HepG2 (cell line): Measurements from ENCODE around the gene WDR45B. TPM values are rescaled to one million over a fixed set of nuclear protein-coding genes. Genes with fewer than 3 reads are reported as not detected.

Source experiments
- ATAC-seq: fragments of 200-7000 bp; cut with Tn5 transposase; 3 replicates; pipeline ENCODE4 v1.9.1; 2020; ENCODE audit warnings: mild to moderate bottlenecking, moderate library complexity
- BruUV-seq: library from RNA; stranded (reverse); fragments of 400-500 nt; replicated peaks from 2 replicates; lab custom pipeline; 2021; lab: Mats Ljungman, UMichigan
- CTCF ChIA-PET: fragments of 300-600 bp; formaldehyde crosslinking; extraction: SDS; loops from one replicate; lab custom pipeline; 2021; ENCODE audit warnings: low total read pairs, inconsistent platforms, low intra/inter-chr PET ratio; lab: Yijun Ruan, JAX
- POLR2A ChIA-PET: fragments of 350-600 bp; sonication (Branson Sonifier 250); formaldehyde crosslinking; loops from one replicate; lab custom pipeline; 2020; ENCODE audit warnings: antibody characterized with exemption, inconsistent platforms; lab: Yijun Ruan, JAX
- DNase-seq: peaks from one replicate; pipeline ENCODE4 v3.0.0-alpha.2; 2015; ENCODE audit warnings: low spot score
- FAIRE-seq: peaks from 3 replicates; lab custom pipeline; 2011; peaks lifted over from hg19 to GRCh38; lab: Jason Lieb, UNC
- H2AFZ ChIP-seq: one replicate; pipeline ENCODE4 v1.6.1; 2011; ENCODE audit warnings: low read length, inconsistent platforms
- H3K27ac ChIP-seq: fragments of 300-600 bp; 3 replicates; pipeline ENCODE4 v1.8.0; 2011; ENCODE audit warnings: mixed run types, mild to moderate bottlenecking, mixed read lengths, low read length, inconsistent platforms; ENCODE audit not compliant: insufficient read depth; ENCODE audit errors: extremely low read length
- H3K27me3 ChIP-seq, 2 experiments: fragments of 200-600 bp in 1 of 2; 2 replicates in 1 of 2; 3 replicates in 1 of 2; pipeline versions ENCODE4 v1.6.0 to v1.8.0; 2011; ENCODE audit warnings: low read length in 2 of 2, mild to moderate bottlenecking in 2 of 2, moderate library complexity in 2 of 2, inconsistent platforms in 1 of 2; ENCODE audit not compliant: insufficient read depth in 2 of 2, control insufficient read depth in 1 of 2
- H3K36me3 ChIP-seq, 2 experiments: fragments of 200-600 bp in 1 of 2; replicated peaks in 1 of 2; 2 replicates in 1 of 2; 3 replicates in 1 of 2; pipeline versions ENCODE4 v1.5.1 to v1.8.0; 2011; ENCODE audit warnings: low read length in 2 of 2, inconsistent platforms in 1 of 2; ENCODE audit not compliant: insufficient read depth in 2 of 2, control insufficient read depth in 1 of 2
- H3K4me1 ChIP-seq: 2 replicates; pipeline ENCODE4 v1.5.1; 2012; ENCODE audit warnings: low read length, inconsistent platforms; ENCODE audit not compliant: insufficient read depth
- H3K4me2 ChIP-seq: 2 replicates; pipeline ENCODE4 v1.6.0; 2011; ENCODE audit warnings: low read depth, low read length, inconsistent platforms
- H3K4me3 ChIP-seq, 3 experiments: fragments of 200-600 bp in 1 of 3; sonication (generic), shearing (Covaris generic) in 1 of 3; replicated peaks in 1 of 3; 2 replicates each; pipeline ENCODE4 v1.5.1; 2011 to 2016; ENCODE audit warnings: low read length in 3 of 3, inconsistent platforms in 2 of 3, low read depth in 2 of 3, mild to moderate bottlenecking in 2 of 3, control low read depth in 1 of 3, mixed read lengths in 1 of 3; ENCODE audit not compliant: insufficient read depth in 1 of 3
- H3K79me2 ChIP-seq: one replicate; pipeline ENCODE4 v1.6.1; 2011; ENCODE audit warnings: low read length, inconsistent platforms; ENCODE audit not compliant: insufficient read depth
- H3K9ac ChIP-seq: 2 replicates; pipeline ENCODE4 v1.6.0; 2011; ENCODE audit warnings: mild to moderate bottlenecking, low read depth, low read length, inconsistent platforms; ENCODE audit not compliant: insufficient read depth
- H3K9me3 ChIP-seq: 2 replicates; pipeline ENCODE4 v1.5.1; 2012; ENCODE audit warnings: mild to moderate bottlenecking, low read length
- H4K20me1 ChIP-seq: 2 replicates; pipeline ENCODE4 v1.6.0; 2011; ENCODE audit warnings: inconsistent platforms, mild to moderate bottlenecking, low read length, moderate library complexity; ENCODE audit not compliant: insufficient read depth
- ZBTB44 ChIP-seq: sonication (generic); formaldehyde crosslinking; IDR thresholded peaks from 2 replicates; pipeline ENCODE4 v1.4.0; 2020; ENCODE audit warnings: missing genetic modification reagents
- ZFP1 ChIP-seq: IDR thresholded peaks from 2 replicates; pipeline ENCODE4 v1.6.1; 2016
- ZMYM4 ChIP-seq: sonication (generic); formaldehyde crosslinking; IDR thresholded peaks from 2 replicates; pipeline ENCODE4 v1.8.1; 2023; ENCODE audit warnings: mild to moderate bottlenecking, missing genetic modification reagents
- ZNF672 ChIP-seq: sonication (generic); formaldehyde crosslinking; IDR thresholded peaks from 2 replicates; pipeline ENCODE4 v1.8.1; 2022; ENCODE audit warnings: missing genetic modification reagents
- ZNF800 ChIP-seq: sonication (generic); formaldehyde crosslinking; IDR thresholded peaks from 2 replicates; pipeline ENCODE4 v1.4.0; 2020; ENCODE audit warnings: missing genetic modification reagents
- WGBS: methylation state at CpG from one replicate; pipeline ENCODE4 v1.1.6; 2017; ENCODE audit warnings: low lambda C conversion rate; 5-methylcytosine and 5-hydroxymethylcytosine counted together
- in situ Hi-C: cut with HindIII; loops from 2 replicates; pipeline ENCODE4 v1.10.0; 2017; ENCODE audit warnings: low pct_unique_long_range_greater_than_20kb; ENCODE audit not compliant: extremely low pct_ligation_motif_present
- intact Hi-C: fragments of 100-400 bp; cut with micrococcal nuclease; formaldehyde crosslinking; loops from one replicate; pipeline ENCODE4 v1.10.0; 2022; ENCODE audit not compliant: unreplicated experiment
- polyA plus RNA-seq, 8 experiments: library from polyadenylated mRNA; depleted of rRNA in 3 of 8; stranded (reverse) in 7 of 8; unstranded in 1 of 8; fragments of >200 nt; fragmentation: Illumina TruSeq in 4 of 8; extraction: Trizol in 4 of 8; gene quantifications; 2 replicates each; pipeline versions ENCODE4 v1.2.1 to v1.2.3, GENCODE V29; 2011 to 2016; ENCODE audit warnings: low read depth in 4 of 8, missing spikeins in 1 of 8, mixed read lengths in 1 of 8; ENCODE audit not compliant: insufficient read depth in 1 of 8
- total RNA-seq, 5 experiments: library from RNA; depleted of rRNA; stranded (reverse); fragments of >200 nt; fragmentation: Illumina TruSeq; extraction: Trizol; gene quantifications; 2 replicates each; pipeline ENCODE4 v1.2.3, GENCODE V29; 2016; ENCODE audit warnings: low read depth in 1 of 5

The WDR45B gene
- total and polyA plus RNA-seq, 2 of the 13 experiments (the other 11 are each of a cell fraction or from before 2014, with no cell fraction given) = 86.2 to 155 TPM

GRCh38 chr17:82694647-82695046, 46.4 kb upstream of the WDR45B start:
- TF ChIP-seq ZFP1 (CRISPR knock-in tag) (peak; percentile 99), ZBTB44 (no peak)
- Histone ChIP-seq H3K4me3 (no peak overlapping the region), H3K4me2 (no peak overlapping the region), H3K79me2 (no peaks in the 10 kb centered on the region), H3K27ac (no peak overlapping the region), H3K4me1 (peaks cover 21% of the 10 kb centered on the region), H3K27me3 (peaks cover 0 to 3% of the 10 kb centered on the region in 2 experiments; a peak in 1 of 5 replicates), H3K9ac (no peak overlapping the region), H2AFZ (no peak overlapping the region), H4K20me1 (no peaks in the 10 kb centered on the region), H3K9me3 (peaks cover 15% of the 10 kb centered on the region), H3K36me3 (no peaks in the 10 kb centered on the region)
- ChIA-PET POLR2A (no interaction called here), CTCF (no interaction called here)
- TSS peak; percentile 43 for BruUV-seq
- FAIRE-seq (peak; percentile 32), DNase-seq (no peak), ATAC-seq (no peak)
- WGBS = 15% methylated on average over 2 of the region's 2 CpGs
- intact Hi-C loops = no loop called here
- in situ Hi-C loops = no loop called here

GRCh38 chr17:82693168-82693867, 45.1 kb upstream of the WDR45B start:
- ATAC-seq (no peak), DNase-seq (no peak), FAIRE-seq (no peak)
- Histone ChIP-seq H3K9ac (no peak overlapping the region), H3K4me3 (no peak overlapping the region), H3K4me2 (no peak overlapping the region), H3K9me3 (peaks cover 15% of the 10 kb centered on the region), H3K4me1 (peaks cover 13% of the 10 kb centered on the region; the same call in 1 of the 2 replicates), H3K36me3 (no peaks in the 10 kb centered on the region), H2AFZ (no peak overlapping the region), H3K79me2 (no peaks in the 10 kb centered on the region), H3K27me3 (peaks cover 0 to 3% of the 10 kb centered on the region in 2 experiments; a peak in 1 of 5 replicates), H3K27ac (no peak overlapping the region), H4K20me1 (no peaks in the 10 kb centered on the region)
- BruUV-seq = no TSS peak
- WGBS = 90% methylated on average over 22 of the region's 22 CpGs
- TF ChIP-seq ZNF672 (no peak), ZMYM4 (CRISPR knock-in tag) (no peak), ZNF800 (no peak)
- intact Hi-C loops (no loop called here), in situ Hi-C loops (no loop called here)
- CTCF ChIA-PET = no interaction called here
- POLR2A ChIA-PET = no interaction called here
